Activated naive CD4-positive, alpha-beta T cell treated with anti-CD3 and anti-CD28 coated beads, Interleukin-2, amount 50 U/mL, for 16 hours (primary cell): ENCODE data around the gene ZFP42.
"Not testable (repeated sequence)": the region's sequence is repeated elsewhere in the genome, so short reads cannot be mapped to it uniquely, and the experiment has no call there.

Experiments
- DNase-seq: peaks from one replicate; pipeline ENCODE4 v3.0.0-alpha.2; 2020

ZFP42 gene

DNA sequence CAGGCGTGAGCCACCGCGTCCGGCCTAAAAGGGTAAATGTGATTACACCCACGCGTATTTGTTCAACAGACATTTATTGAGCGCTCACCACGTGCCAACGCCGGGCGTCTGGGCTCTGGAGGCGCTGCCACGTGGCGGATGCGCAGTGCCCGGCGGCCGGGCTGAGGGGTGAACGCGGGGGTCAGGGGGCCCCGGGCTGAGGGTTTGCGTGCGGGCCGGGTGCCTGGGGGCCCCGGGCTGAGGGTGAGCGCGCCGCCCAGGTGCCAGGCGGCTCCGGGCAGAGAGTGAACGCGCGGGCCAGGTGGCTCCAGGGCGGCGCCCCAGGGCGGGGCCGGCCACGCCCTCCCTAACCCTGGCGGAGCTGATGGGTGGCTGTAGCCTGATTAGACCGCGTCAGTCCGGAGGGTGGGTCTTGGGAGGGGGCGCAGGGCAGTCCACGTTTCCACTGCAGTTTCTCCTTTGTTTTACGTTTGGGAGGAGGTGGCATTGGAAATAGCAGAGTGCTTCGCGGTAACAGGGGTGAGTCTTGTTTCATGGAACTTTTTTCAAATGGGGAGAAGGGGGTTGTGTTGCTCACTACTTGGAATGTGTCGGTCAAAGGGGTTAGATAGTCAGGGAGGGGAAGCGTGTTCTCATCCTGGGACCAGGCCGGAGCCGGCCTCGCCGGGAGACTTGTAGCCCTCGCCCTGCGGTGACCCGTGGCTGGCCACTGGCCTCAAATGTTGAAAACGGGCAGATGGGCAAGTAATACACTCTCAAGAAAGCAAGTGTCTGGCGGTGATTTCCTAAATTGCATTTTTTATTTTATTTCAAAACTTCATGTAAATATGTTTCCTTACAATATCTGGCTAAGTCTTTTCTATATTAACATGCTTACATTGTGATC is at the start of gene ZFP42:
Gene ZFP42, plus strand, starts transcription at position 450 of the 886 bp plus-strand sequence. CDS start 7,037 bp downstream, outside the sequence.
- no peak for DNase-seq

DNA sequence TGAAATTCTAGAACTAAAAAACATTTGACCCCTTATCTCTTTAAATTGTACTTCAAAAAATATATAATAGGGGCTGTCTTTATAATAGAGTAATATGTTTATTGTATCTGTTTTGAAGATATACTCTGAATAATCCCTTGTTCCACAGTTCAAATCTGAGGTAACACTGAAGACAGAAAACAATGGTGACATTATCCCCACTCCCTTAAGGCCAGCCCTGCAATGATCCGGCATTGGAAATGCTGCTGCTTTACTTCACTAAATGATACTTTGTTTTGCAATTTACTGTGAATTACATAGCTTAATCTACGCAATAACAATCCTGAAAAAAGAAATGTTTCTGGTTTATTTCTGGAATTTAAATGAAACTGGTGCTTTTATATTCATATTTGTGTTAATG is 34.4 kb upstream of the ZFP42 start:
- no peak for DNase-seq

DNA sequence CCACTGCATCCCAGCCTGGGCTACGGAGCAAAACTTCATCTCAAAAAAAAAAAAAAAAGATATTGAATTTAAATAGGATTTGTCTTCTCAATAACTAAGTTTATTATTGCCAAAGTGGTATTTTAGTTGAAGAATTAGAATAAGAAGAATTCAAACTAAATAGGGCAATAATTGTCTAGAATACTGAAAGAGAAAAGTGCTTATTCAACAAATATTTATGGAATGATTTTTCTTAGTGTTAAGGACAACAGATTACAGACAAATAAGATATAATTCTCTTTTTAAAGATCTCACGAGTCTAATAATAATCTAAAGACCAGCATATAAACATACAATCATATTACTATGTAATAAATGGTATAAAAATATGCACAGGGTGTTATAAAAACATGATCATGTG is 33.6 kb upstream of the ZFP42 start:
- no peak for DNase-seq

DNA sequence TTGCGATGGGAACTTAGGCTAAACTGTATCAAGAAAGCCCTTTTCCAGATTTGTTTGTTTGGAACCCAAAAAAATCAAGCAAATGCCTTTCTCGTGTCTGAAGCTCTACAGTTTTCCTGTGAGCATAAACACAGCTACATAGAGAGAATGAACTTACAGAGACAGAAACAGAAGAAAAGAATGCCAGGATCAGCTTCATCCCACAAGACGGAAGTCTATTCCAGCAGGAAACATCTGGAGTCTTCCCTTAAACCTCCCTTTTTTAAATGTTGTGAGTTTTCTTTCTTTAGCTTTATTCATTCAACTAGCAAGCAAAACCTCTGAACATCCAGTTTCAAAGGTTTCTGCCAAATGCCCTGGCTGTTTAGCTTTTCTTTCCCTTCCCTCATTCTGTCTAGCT is 32.6 kb upstream of the ZFP42 start:
- no peak for DNase-seq

DNA sequence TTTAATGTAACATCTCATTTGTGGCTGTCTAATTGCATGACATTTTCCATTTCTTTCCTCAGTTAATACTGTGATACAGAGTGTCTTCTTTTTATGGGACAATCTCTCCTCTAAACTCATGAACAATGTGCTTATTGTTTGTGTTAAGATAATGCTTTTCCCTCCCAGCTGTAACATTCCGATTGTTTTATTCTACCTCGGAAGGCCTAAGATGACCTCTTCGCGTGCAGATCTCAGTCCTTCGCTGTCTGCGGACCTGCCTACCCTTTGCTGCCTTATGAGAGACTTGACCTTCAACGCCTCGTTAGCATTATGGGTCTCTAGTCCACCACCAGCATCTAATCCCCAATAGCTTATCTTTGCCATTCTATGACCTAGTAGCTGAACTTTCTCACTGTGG is 29.8 kb upstream of the ZFP42 start:
- no peak for DNase-seq

DNA sequence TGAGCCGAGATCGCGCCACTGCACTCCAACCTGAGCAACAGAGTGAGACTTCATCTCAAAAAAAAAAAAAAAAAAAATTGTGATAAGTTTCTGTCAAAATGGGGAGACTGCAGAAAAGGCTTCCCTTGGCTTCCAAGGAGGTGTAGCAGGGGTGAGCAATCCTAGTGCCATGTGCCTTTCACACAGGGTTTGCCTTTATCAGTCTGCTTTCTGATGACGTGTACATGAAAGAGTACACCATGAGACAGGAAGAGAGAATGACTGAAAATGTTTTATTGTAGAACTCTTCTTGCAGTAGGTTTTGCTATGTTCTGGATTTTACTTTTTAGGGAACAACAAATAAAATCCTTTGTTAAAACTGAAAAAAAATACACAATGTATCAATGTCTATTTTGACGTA is 23.4 kb upstream of the ZFP42 start:
- DNase-seq: no peak

DNA sequence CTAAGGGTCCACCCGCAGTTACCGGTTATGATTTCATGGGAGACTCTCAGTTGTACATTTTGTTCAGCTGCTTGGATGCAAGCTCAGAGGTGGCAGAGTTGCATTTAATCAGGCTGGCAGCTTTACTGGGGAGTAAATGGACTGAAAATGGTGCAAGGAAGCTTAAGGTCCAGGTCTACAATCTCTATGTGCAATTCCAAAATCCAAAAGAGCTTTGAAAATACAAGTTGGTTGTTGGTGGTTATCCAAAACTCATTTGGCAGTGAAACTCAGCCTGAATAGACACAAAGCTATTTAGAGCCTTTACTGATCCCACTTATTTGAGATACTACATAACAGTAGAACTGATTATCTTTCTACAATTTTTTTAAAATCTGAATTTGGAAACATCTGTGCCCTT is 11.8 kb upstream of the ZFP42 start:
- no peak for DNase-seq

DNA sequence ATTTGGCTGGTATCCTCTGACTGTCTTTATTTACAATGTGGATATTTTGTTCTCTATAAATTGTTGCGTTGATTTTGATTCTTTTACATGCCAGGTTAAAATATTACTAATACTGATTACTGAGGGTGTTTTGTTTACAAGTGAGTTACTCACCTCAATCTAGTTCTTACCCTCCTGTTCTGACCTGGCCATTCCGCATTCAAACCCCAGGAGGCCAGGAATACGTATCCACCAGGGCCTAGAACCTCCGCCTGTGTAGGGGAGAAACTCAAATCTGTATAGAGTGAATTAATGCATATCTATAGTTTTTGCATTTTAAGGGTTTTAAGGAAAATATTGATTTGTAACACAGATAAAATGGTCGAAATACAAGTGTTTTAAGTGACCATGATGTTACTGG is 2.6 kb upstream of the ZFP42 start:
- no peak for DNase-seq

DNA sequence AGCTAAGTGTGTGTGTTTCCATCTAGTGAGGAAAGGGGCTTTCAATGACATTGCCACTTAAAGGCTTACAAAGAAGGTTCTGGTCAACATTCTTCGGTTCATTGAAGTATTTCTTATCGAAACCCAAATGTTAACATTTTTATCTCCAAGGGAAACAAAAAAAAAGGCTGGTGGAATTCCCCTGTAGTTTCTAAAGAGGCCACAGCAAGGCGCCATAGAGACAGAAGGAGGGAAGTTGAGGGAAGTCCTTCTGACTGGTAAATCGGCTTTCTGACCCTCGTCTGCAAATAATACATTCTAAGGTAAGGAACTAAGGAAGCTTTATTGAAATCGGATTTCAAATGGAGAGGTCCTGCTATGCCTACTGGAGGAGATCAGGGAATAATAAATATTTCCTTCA is 1.7 kb upstream of the ZFP42 start:
- no peak for DNase-seq

DNA sequence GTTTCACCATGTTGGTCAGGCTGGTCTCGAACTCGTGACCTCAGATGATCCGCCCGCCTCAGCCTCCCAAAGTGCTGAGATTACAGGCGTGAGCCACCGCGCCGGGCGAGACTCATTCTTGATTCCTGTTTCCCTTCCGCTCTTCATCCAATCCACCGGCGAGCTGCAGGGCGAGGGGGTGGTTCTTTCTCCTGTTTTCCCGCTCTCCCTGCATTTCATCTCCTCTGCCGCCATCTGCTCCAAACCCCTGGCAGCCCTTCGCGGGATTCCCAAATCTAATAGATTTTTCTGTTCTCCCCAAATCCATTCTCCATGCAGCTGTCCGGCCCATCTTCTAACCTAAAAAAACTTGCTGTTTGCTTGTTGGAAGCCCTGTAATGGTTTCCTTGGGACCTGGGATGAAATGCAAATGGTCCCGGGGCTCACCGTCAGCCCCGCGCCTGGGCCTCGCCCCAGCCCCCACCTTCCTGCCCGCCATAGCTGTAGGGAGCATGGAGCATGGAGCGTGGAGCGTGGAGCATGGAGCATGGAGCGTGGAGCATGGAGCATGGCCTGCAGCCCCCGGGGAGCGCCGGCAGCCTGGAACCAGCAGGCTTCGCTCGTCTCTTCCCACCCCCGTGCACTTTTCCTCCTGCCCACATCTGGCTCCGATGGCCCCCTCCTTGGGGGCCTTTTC is 1.1 kb downstream of the ZFP42 start:
- DNase-seq: no peak

DNA sequence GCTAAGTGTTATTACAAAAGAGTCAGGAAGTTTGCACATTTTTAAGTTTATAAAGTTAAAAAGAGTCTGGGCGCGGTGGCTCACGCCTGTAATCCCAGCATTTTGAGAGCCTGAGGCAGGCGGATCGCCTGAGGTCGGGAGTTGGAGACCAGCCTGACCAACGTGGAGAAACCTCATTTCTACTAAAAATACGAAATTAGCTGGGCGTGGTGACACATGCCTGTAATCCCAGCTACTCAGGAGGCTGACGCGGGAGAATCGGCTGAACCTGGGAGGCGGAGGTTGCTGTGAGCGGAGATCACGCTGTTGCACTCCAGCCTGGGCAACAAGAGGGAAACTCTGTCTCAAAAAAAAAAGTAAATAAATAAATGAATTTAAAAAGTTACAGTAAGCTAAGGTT is 2.4 kb downstream of the ZFP42 start:
- not testable (repeated sequence) for DNase-seq

DNA sequence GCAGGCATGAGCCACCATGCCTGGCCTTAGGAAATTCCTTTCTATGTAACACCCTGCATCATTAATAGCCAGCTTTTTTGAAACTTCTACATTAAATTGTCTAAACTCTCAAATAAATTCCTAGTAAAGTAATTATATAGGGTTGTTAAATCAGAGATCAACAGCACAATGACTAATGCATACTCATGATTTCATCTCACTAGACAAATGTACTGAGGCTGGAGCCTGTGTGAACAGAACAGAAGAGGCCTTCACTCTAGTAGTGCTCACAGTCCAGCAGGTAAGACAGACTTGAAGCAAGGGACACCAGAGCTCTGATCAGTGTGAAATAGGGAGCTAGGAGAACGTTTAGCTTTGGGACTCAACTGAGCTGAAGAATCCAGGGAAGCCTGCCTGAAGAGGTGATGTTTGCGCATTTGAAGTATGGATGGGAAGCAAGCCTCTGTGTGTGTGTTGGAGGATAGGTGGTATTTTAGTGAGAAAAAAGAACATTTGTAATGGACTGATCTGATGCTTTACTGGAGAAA is 3.9 kb downstream of the ZFP42 start:
- no peak for DNase-seq

DNA sequence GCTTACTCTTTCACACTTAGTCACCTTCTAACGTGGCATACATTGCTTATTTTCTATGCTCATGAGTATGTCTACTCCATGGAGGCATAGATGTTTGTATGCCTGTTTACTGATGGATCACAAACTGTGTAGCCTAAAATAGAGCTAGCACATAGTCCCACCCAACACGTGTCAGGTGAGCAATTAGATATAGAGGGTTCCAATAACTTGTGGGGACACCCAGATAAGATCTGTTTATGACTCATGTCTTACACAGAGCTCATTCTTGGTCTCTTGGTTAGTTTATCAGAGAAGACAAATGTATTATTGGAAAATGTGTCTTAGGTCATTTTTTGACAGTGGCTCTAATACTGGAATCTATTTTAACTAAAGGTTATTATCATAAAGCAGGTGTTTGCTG is 6.8 kb downstream of the ZFP42 start:
- DNase-seq: no peak

DNA sequence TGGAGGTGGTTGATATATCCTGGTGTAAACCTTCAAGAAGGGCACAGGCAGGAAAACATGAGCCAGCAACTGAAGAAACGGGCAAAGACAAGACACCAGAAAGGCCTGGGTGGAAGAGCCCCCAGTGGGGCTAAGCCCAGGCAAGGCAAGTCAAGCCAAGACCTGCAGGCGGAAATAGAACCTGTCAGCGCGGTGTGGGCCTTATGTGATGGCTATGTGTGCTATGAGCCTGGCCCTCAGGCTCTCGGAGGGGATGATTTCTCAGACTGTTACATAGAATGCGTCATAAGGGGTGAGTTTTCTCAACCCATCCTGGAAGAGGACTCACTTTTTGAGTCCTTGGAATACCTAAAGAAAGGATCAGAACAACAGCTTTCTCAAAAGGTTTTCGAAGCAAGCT is 7.2 kb downstream of the ZFP42 start:
- DNase-seq: no peak

DNA sequence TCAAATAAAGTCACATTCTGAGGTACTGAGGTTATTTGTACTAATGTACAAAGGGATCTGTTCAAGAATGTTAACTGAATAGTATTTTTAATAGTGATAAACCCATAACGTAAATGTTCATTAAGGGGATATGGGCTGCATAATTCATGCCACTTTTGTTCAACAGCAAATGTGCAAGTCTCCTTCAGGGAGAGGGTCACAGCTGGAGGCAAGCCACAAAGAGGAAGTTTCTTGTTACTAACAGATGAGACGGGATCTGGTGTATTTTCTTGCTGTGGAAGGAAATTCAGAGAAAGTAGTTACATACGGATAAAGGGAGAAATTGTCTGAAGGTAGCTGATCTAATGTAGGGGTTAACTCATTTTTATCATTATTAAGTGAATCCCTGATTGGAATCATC is 10.0 kb downstream of the ZFP42 start:
- DNase-seq: no peak

DNA sequence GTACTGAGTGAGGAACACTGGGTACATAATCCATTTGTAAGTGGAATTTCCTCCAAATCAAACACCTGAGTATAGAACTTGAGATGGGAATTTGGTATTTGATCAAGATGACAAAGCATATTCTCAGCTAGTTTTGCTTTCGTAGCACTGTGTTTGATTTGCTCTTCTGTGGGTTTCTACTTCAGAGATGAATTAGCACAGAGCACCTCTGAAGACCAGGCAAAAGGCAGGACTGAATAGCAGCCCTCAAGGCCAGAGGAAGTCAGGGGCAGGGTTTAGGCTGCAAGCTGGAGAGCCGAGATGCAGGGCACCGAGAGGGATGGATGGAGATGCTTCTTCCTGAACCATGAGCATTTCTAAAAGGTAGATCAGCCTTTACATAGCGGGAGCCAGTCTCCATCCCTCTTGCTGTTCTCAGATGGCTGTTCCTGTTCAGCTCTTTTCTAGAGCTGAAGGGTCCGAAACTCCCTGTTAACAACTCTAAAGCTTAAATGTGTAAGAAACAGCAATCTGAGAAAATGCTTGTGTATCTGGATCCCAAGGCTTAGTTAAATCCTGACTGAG is 10.8 kb downstream of the ZFP42 start:
- DNase-seq: no peak

DNA sequence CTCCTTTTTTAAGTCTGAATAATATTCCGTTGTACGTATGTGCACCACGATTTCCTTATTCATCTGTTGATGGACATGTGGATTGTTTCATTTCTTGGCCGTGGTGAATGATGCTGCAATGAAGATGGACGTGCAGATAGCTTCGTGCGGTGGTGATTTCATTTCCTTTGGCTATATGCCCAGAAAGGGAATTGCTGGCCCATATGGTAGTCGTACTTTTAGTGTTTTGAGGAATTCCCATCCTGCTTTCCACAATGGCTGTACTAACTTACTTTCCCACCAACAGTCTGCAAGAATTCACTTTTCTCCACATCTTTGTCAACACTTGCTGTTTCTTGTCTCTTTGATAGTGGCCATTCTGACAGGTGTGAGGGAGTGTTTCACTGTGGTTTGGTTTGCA is 12.8 kb downstream of the ZFP42 start:
- no peak for DNase-seq

DNA sequence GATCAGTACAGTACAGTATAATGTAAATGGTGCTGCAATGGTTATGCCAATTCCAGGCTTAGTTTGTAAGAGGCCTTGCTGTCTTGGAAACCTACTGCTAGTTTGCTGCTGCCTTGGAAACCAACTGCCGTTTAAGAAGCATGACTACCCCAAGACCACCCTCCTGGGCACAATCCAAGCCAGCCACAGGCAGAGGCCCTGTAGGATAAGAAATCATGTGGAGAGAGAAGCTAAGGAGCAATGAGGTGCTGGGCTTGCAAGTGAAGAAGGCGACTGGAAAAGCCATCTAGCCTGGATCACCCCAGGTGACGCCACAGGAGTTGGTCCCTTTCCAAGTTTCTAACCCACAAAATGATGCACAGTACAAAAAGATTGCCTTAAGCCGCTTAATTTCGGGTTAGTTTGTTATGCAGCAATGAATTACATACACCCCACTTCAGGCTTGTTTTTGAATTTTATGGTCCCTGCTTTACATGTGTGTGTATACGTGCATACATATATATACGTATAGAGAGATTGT is 16.9 kb downstream of the ZFP42 start:
- DNase-seq: no peak

DNA sequence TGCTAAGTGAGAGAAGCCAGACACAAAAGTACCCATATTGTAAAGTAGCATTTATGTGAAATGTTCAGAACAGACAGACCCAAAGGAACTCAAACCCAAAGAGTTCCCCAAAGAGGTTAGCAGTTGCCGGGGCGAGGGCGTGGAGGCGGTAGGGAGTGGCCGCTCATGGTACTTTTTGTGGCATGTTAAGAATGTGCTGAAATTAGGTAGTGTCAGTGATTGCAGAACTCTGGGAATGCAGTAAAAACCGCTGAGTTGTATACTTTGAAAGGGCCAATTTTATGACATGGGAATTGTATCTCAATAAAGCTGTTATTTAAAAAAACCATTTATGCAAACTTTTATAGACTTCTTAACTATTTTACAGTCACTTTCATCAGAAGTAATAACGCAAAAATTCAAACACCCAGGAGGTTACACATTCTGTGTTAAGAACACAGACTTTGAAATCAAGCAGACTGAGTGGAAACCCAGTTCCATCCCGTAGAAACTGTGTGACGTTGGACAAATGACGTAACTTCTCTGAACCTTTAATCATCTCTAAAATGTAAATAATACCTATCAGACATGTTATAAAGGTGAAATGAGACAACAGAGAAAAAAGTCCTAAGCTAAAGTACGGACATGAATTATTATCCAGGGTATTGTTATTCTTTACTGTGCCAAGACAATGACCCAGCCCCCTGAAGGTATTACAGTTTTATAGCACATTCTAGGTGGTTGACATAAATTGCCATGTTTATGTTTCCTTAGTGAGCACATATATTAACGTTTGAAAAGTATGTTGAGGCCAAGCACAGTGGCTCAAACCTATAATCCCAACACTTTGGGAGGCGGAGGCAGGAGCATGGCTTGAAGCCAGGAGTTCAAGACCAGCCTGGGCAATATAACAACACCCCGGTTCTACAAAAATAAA is 19.7 kb downstream of the ZFP42 start:
- DNase-seq: no peak

DNA sequence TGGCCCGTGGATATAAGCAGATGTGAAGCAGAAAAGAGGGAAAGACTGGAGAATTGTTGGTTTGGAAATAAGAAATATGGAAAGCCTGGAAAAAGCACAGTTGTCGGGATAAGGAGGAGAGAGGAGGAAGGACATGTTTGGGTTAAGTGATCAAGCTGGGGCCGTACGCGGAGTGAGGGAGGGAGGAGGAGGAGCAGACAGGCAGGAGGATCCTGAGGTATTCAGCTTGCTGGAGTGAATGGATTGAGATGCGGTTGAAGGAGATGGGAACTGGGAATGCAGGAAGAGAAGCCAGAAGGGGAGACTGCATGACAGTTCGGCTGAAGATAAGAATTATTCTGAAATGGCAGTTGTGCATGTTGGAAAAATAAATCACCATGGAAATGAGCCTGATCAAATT is 21.2 kb downstream of the ZFP42 start:
- no peak for DNase-seq

DNA sequence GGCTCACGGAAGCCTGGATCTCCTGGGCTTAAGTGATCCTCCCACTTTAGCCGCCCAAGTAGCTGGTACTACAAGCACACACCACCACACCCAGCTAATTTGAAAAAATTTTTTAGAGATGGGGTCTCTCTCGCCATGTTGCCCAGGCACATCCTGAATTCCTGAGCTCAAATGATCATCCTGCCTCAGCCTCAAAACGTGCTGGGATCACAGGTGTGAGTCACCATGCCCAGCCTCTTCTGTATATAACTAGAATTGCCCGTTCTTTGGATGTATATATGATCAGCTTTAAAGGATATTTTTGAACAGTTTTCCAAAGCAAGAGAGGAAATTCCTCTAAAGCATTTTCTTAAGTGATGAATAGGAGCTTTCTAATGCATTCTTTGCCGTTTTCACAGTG is 22.7 kb downstream of the ZFP42 start:
- no peak for DNase-seq

DNA sequence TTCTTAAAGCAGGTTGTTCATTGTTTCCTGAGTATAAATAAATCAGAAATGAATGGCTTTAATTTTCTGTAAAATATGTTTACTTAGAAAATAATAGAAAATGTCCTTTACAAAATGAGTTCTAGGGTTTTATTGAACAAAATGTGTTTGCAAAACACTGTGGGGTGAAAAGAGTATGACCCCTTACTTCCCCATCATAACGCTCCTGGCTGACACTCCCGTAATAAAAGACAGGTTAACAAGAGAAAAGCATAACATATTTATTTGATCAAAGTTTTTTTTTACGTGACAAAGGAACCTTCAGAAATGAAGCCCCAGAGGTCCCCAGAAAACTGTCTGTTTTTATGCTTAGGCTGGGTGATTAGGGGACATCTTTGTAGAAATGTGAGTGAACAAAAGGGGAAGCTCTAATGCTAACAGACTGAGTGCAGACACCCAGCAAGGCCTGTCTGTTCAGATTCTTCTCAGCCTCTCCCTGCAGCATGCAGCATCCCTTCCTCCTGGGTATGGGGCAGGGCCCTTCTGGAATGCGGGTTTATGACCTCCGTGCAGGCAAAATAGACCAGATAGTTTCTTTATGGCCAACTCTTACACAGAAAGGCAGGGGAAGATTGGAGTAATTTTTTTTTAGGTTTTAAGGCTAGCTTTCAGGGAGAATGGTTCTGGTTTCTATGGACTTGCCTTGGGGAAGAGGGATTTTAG is 26.1 kb downstream of the ZFP42 start:
- no peak for DNase-seq
